WI38 (cell line): ENCODE measurements around the gene F12.

ENCODE experiments used
- H3K4me3 ChIP-seq: 2 replicates; pipeline ENCODE4 v1.5.1; 2011; ENCODE audit warnings: low read depth, mild to moderate bottlenecking, control low read depth, low read length
- TF ChIP-seq, protein P1 (sequence below): IDR thresholded peaks from 2 replicates; pipeline ENCODE4 v1.5.1; 2012; ENCODE audit warnings: low read depth, mild to moderate bottlenecking, control low read depth, low read length

Gene F12

DNA sequence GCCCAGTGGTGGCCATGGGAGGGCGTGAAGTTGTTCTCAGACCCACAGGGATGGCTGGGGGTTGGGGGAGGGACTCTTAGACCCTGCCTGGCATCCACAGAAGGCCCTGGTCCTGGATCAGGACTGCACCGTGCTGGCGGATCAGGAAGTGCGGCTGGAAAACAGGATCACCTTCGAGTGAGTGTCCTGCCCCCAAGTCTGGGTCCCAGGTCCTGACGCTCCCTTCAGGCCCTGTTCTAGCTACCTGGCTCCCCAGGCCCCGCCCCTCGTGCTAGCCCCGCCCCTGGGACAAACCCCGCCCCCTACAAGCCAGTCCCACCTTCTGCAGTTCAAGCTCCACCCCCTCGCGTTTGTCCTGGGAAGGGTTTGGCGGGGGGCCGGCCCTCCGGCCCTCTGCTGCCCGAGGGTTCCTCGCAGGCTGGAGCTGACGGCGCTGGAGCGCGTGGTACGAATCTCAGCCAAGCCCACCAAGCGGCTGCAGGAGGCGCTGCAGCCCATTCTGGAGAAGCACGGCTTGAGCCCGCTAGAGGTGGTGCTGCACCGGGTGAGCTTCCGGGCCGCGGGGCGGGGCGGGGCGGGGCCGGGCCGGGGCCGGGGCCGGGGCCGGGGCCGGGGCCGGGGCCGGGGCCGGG, 38.8 kb downstream of the F12 start:
- peak overlapping the region; percentile 54 for H3K4me3 ChIP-seq
- TF ChIP-seq, protein P1, sequence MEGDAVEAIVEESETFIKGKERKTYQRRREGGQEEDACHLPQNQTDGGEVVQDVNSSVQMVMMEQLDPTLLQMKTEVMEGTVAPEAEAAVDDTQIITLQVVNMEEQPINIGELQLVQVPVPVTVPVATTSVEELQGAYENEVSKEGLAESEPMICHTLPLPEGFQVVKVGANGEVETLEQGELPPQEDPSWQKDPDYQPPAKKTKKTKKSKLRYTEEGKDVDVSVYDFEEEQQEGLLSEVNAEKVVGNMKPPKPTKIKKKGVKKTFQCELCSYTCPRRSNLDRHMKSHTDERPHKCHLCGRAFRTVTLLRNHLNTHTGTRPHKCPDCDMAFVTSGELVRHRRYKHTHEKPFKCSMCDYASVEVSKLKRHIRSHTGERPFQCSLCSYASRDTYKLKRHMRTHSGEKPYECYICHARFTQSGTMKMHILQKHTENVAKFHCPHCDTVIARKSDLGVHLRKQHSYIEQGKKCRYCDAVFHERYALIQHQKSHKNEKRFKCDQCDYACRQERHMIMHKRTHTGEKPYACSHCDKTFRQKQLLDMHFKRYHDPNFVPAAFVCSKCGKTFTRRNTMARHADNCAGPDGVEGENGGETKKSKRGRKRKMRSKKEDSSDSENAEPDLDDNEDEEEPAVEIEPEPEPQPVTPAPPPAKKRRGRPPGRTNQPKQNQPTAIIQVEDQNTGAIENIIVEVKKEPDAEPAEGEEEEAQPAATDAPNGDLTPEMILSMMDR, result peak; percentile 41; the same call in 1 of the 2 replicates

DNA sequence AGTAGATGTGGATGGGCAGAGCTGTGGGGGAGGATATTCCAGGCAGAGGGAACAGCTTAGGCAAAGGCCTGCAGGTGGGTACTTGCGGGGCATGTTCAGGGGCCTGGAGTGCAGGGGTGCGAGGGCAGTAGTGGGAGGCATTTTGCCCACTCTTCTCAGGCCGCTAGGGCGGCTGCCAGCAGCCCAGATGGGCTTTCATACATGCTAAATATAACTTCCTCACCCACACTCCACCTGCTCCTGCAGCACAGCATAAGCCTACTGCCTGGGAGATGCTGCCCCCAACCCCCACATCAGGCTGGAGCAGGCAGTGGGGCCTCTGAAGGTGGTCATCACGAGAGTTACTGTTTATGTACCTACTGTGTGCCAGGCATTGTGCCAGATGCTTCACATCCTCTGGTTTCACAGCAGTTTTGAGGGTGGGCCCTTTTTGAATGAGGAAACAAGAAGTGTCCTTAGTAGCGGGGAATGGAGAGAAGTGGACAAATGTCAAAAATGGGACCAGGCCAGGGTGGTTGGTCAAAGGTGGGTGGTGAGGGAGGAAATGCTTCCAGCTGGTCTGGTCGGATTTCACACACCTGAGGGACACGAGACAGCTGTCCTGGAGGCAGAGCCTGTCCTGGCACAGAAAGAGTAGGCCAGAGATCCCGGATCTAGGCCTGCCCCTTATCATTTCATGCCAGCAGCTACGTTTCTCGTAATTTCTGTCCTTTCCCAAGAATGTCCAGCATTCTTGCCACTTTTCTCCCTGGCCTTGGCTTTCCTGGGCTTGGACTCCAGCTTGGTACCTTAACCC, 39.5 kb downstream of the F12 start:
- TF ChIP-seq, protein P1, result no peak
- no peak overlapping the region for H3K4me3 ChIP-seq

DNA sequence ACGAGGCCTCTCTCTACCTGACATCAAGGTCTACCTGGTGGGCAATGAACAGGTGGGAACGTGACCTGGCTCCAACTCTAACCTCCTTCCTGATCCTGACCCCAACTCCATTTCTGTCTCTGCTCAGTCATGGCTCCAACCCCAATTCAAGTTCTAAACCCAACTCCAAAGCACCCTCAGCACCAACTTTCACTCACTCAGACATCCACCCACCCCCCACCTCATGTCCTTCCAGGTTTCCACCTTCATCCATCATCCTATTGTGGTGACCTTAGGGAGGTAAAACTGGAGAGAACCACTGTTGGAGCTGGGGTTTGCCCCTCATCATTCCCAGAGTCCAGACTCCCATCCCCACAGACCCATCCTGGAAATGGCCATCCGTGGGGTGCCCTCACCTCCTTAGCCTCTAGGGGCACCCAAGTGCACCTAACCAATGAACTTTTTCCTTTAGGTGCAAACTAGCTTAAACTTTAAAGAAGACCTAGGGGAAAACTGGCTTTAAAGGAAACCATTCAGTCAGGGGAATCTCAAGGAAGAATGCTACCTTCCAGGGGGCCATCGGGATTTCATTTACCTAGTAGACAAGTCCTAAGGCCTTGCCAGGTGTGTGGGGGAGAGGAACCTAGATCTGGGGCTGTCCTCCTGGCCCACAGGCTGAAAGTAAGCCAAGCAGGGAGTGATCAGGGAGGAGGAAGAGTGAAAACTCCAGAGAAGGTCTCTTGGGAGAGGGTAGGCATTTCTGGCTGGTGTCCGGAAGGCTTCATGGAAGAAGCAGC, 40.3 kb downstream of the F12 start:
- H3K4me3 ChIP-seq, result no peak overlapping the region
- TF ChIP-seq, protein P1, result peak; percentile 57

DNA sequence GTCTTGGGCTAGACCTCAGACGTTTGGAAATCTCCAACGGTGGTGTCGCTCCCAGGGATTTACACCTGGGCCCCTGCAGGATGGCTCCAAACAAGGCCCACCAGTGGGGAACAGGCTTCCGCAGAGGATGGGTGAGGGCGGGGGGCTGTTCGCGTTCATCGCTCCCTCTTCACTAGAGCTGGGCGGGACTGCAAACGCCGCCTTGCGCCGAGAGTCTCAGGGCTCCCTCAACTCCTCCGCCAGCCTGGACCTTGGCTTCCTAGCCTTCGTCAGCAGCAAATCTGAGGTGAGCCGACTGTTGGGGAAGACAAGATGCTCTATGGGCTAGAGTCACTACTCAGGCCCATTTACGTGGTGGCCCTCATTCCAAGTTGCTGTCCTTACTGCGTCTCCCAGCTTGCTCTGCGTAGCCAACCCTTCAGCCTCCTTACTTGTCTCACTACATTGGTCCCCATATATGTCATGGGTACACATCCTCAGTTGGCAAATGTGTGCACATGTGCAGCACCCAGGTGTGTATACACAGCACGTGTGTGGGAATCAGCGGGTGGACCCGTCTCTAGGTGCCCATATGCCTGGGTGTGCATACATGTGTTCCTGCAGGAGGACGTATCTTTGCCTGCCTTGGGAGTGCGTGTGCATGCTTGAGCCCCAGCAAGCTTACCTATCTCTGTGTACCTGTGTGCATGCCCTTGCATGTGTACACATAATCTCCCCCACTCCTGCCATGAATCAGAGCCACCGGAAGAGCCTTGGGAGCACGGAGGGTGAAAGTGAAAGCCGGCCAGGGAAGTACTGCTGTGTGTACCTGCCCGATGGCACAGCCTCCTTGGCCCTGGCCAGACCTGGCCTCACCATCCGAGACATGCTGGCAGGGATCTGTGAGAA, 41.1 kb downstream of the F12 start:
- no peak overlapping the region for H3K4me3 ChIP-seq
- TF ChIP-seq, protein P1, result no peak

DNA sequence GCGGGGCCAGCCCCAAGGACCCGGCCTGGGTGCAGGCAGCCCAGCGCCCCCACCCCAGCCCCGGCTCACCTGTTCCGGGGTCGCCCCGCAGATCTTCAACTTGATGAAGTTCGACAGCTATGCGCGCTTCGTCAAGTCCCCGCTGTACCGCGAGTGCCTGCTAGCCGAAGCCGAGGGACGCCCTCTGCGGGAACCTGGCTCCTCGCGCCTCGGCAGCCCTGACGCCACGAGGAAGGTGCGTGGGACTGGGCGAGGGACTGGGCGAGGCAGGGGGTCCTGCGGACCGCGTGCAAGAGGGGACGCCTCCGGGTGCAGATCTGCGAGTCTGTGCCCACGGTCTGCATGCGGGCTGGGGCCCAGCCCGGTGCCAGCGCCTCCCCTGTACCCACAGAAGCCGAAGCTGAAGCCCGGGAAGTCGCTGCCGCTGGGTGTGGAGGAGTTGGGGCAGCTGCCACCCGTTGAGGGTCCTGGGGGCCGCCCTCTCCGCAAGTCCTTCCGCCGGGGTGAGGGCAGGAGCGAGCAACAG, 42.0 kb downstream of the F12 start:
- H3K4me3 ChIP-seq, result peak overlapping the region; percentile 33
- TF ChIP-seq, protein P1, result no peak

DNA sequence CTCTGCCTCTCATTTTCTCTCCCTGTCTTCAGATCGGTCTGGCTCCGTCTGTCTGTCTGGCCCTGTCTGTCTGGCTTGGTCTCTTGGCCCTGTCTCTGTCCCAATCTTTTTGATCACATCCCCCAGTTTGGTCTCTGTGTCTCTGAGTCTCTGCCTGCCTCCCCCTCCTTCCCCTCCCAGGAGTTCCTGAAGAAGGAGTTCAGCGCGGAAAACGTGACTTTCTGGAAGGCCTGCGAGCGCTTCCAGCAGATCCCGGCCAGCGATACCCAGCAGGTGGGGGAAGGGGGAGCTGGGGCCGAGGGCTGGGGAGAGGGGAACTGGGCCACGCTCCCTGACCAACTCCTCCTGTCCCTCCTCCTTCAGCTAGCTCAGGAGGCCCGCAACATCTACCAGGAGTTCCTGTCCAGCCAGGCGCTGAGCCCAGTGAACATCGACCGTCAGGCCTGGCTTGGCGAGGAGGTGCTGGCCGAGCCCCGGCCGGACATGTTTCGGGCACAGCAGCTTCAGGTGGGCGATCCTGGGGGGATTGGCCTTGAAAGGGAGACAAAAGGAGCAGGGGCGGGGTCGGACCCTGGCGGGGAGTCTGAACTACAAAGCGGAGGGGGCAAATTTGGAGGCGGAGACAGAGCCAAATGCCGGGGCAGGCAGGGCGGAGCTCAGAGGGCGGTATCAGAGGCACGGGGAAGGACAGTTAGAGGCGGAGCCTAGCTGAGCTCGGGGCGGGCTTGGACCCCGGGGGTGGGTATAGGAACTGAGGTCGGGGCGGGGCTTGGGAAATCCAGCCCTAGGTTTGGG, 42.6 kb downstream of the F12 start:
- TF ChIP-seq, protein P1, result no peak
- peak overlapping the region; percentile 40 for H3K4me3 ChIP-seq
